Measurements from ENCODE around the gene MAD2L2.

DNA sequence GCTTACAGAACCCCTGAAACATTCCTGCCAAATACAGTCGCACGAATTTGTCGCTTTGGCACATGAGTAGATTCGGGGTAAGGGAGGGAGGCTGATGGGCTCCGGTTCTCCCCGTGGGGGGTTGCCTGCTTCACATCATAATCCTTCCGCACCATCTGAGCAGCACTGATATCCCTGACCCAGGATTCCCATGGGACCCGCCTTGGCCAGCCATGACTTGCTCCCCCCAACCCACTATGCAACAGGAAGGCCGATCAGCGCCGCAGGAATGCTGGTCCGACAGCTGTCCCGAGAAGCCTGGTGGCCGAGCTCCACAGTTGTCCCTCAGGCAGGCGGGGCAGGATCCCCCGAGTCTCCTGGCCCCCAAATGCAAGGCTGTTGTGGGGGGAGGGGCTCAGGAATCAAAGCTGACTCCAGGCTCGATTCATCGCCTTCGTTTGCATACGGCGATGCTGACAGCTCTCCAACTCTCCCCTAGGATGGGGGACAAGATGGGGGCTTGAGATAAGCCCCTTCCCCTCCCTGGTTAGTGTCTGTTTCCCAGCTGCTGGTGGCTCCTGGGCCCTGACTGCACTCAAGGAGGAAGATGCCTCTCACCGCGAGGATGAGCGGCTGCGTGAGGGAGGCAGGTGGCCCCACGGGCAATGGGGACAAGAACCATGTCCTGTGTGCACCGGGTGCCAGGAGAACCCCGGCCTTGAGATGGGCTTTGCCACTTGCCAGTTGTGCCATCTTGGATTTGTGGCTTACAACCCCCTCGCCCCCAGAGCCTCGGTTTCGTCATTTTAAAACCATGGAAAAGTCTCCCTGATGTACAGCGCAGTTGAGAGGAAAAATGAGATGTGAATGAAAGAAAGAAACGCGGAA lies 19.9 kb upstream of the MAD2L2 start:
- TF ChIP-seq, protein P1, sequence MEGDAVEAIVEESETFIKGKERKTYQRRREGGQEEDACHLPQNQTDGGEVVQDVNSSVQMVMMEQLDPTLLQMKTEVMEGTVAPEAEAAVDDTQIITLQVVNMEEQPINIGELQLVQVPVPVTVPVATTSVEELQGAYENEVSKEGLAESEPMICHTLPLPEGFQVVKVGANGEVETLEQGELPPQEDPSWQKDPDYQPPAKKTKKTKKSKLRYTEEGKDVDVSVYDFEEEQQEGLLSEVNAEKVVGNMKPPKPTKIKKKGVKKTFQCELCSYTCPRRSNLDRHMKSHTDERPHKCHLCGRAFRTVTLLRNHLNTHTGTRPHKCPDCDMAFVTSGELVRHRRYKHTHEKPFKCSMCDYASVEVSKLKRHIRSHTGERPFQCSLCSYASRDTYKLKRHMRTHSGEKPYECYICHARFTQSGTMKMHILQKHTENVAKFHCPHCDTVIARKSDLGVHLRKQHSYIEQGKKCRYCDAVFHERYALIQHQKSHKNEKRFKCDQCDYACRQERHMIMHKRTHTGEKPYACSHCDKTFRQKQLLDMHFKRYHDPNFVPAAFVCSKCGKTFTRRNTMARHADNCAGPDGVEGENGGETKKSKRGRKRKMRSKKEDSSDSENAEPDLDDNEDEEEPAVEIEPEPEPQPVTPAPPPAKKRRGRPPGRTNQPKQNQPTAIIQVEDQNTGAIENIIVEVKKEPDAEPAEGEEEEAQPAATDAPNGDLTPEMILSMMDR (IDR thresholded peaks at IDR 0.05 in 2 of 3, conservative IDR thresholded peaks at IDR 0.05 in 1 of 3; ENCODE audit: insufficient read depth in 2 of 3, low read depth in 1 of 3, low read length in 3 of 3): no peak
- TF ChIP-seq, protein P2, sequence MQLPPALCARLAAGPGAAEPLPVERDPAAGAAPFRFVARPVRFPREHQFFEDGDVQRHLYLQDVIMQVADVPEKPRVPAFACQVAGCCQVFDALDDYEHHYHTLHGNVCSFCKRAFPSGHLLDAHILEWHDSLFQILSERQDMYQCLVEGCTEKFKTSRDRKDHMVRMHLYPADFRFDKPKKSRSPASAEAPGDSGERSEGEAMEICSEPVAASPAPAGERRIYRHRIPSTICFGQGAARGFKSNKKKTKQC (CRISPR knock-in tag; IDR thresholded peaks at IDR 0.05): no peak
- TF ChIP-seq POLR2A (conservative IDR thresholded peaks at IDR 0.05): no peak
